DND-41 (cell line): ENCODE measurements around the gene MOK.

Experiments used
- ATAC-seq: fragments of 200-7000 bp; cut with Tn5 transposase; 3 replicates; pipeline ENCODE4 v1.9.1; 2021; ENCODE audit warnings: low read depth; ENCODE audit not compliant: insufficient read depth
- DNase-seq: peaks from one replicate; pipeline ENCODE4 v3.0.0-alpha.2; 2020
- H2AFZ ChIP-seq: 2 replicates; pipeline ENCODE4 v1.6.0; 2012; ENCODE audit warnings: low read depth, low read length
- H3K27ac ChIP-seq: 2 replicates; pipeline ENCODE4 v1.5.1; 2012; ENCODE audit warnings: low read length, inconsistent platforms
- H3K27me3 ChIP-seq: fragments of 200-600 bp; sonication (generic); 2 replicates; pipeline ENCODE4 v1.6.0; 2012; ENCODE audit warnings: low read length, mild to moderate bottlenecking, inconsistent platforms; ENCODE audit not compliant: insufficient read depth, poor library complexity
- H3K36me3 ChIP-seq: 2 replicates; pipeline ENCODE4 v1.5.1; 2012; ENCODE audit warnings: low read length, inconsistent platforms; ENCODE audit not compliant: insufficient read depth
- H3K4me1 ChIP-seq: 2 replicates; pipeline ENCODE4 v1.5.1; 2012; ENCODE audit warnings: mild to moderate bottlenecking, low read length; ENCODE audit not compliant: insufficient read depth
- H3K4me2 ChIP-seq: 2 replicates; pipeline ENCODE4 v1.6.0; 2012; ENCODE audit warnings: mild to moderate bottlenecking, moderate library complexity, low read length, inconsistent platforms; ENCODE audit not compliant: insufficient read depth
- H3K4me3 ChIP-seq, 2 experiments: fragments of 200-600 bp in 1 of 2; shearing (Covaris generic) in 1 of 2; 2 replicates each; pipeline ENCODE4 v1.5.1; 2012 to 2016; ENCODE audit warnings: inconsistent platforms in 2 of 2, low read length in 2 of 2, mild to moderate bottlenecking in 2 of 2, low read depth in 1 of 2, moderate library complexity in 1 of 2
- H3K79me2 ChIP-seq: 2 replicates; pipeline ENCODE4 v1.6.0; 2012; ENCODE audit warnings: low read length, inconsistent platforms; ENCODE audit not compliant: insufficient read depth
- H3K9ac ChIP-seq: 2 replicates; pipeline ENCODE4 v1.6.0; 2012; ENCODE audit warnings: low read depth, mild to moderate bottlenecking, inconsistent platforms, low read length, moderate library complexity
- H3K9me3 ChIP-seq: 2 replicates; pipeline ENCODE4 v1.5.1; 2012; ENCODE audit warnings: low read length, moderate library complexity, mild to moderate bottlenecking, inconsistent platforms; ENCODE audit not compliant: insufficient read depth, severe bottlenecking
- H4K20me1 ChIP-seq: 2 replicates; pipeline ENCODE4 v1.6.0; 2012; ENCODE audit warnings: low read length; ENCODE audit not compliant: insufficient read depth
- EZH2 ChIP-seq: IDR thresholded peaks from 3 replicates; pipeline ENCODE4 v1.6.1; 2012; ENCODE audit warnings: borderline replicate concordance, low read depth, mild to moderate bottlenecking, moderate library complexity, low read length, inconsistent platforms; ENCODE audit not compliant: severe bottlenecking
- TF ChIP-seq, protein P1 (sequence below): IDR thresholded peaks from 2 replicates; pipeline ENCODE4 v1.5.1; 2012; ENCODE audit warnings: borderline replicate concordance, low read length, moderate library complexity, mild to moderate bottlenecking; ENCODE audit not compliant: poor library complexity, severe bottlenecking; ENCODE audit errors: extremely low read depth

MOK gene

GRCh38 chr14:102252834-102253801, 51.8 kb downstream of the MOK start:
- DNase-seq = no peak
- no peaks in the 10 kb centered on the region for H3K79me2 ChIP-seq
- H3K9me3 ChIP-seq = no peaks in the 10 kb centered on the region
- TF ChIP-seq, protein P1, sequence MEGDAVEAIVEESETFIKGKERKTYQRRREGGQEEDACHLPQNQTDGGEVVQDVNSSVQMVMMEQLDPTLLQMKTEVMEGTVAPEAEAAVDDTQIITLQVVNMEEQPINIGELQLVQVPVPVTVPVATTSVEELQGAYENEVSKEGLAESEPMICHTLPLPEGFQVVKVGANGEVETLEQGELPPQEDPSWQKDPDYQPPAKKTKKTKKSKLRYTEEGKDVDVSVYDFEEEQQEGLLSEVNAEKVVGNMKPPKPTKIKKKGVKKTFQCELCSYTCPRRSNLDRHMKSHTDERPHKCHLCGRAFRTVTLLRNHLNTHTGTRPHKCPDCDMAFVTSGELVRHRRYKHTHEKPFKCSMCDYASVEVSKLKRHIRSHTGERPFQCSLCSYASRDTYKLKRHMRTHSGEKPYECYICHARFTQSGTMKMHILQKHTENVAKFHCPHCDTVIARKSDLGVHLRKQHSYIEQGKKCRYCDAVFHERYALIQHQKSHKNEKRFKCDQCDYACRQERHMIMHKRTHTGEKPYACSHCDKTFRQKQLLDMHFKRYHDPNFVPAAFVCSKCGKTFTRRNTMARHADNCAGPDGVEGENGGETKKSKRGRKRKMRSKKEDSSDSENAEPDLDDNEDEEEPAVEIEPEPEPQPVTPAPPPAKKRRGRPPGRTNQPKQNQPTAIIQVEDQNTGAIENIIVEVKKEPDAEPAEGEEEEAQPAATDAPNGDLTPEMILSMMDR = no peak
- TF ChIP-seq EZH2 = no peak
- no peak overlapping the region for H3K4me3 ChIP-seq
- H3K27ac ChIP-seq = no peak overlapping the region
- ATAC-seq = no peak
- no peak overlapping the region for H3K9ac ChIP-seq
- H3K27me3 ChIP-seq = no peaks in the 10 kb centered on the region
- H4K20me1 ChIP-seq = no peaks in the 10 kb centered on the region
- no peaks in the 10 kb centered on the region for H3K36me3 ChIP-seq
- no peak overlapping the region for H3K4me2 ChIP-seq
- no peak overlapping the region for H2AFZ ChIP-seq
- no peaks in the 10 kb centered on the region for H3K4me1 ChIP-seq

DNA sequence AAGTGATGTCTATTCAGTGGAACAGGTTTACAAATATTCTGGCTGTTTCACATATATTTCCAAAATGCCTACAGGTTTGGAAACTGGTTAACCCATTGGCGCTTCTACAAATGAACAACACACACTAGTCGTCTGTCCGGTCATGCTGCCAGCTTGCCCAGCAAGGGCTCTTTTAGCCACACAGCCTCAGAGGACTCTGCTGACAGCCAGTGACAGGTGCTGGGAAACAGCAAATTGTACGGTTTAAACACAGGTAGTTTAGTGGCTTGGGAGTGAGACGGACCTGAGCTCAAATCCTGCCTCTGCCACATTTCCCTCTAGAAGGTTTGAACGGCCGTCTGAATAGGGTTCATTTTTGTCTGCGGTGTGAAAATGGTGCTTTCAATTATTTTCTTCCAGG, 53.8 kb downstream of the MOK start:
- Histone ChIP-seq H3K27me3 (no peaks in the 10 kb centered on the region), H3K9ac (no peak overlapping the region), H3K4me3 (no peak overlapping the region), H3K79me2 (no peaks in the 10 kb centered on the region), H3K4me1 (no peaks in the 10 kb centered on the region), H3K4me2 (no peak overlapping the region), H2AFZ (no peak overlapping the region), H3K36me3 (no peaks in the 10 kb centered on the region), H3K9me3 (no peaks in the 10 kb centered on the region), H4K20me1 (no peaks in the 10 kb centered on the region), H3K27ac (no peak overlapping the region)
- no peak for ATAC-seq
- DNase-seq = no peak
- TF ChIP-seq, protein P1 = no peak
- TF ChIP-seq EZH2 = no peak

GRCh38 chr14:102250636-102251035, 54.3 kb downstream of the MOK start:
- Histone ChIP-seq H3K9me3 (no peaks in the 10 kb centered on the region), H3K27me3 (no peaks in the 10 kb centered on the region), H3K27ac (no peak overlapping the region), H3K9ac (no peak overlapping the region), H2AFZ (no peak overlapping the region), H3K4me1 (no peaks in the 10 kb centered on the region), H3K79me2 (no peaks in the 10 kb centered on the region), H3K36me3 (no peaks in the 10 kb centered on the region), H3K4me2 (no peak overlapping the region), H4K20me1 (no peaks in the 10 kb centered on the region), H3K4me3 (no peak overlapping the region)
- no peak for ATAC-seq
- TF ChIP-seq EZH2 = no peak
- TF ChIP-seq, protein P1 = no peak
- DNase-seq = no peak
